Measurements from ENCODE around the gene USP11.

USP11 gene

GRCh38 chrX:47242321-47242720 lies 9.5 kb downstream of the USP11 start:
- no peak overlapping the region for H3K4me3 ChIP-seq (replicated peaks in 1 of 2; ENCODE audit: low read depth in 2 of 2, low read length in 2 of 2)
- DNase-seq (ENCODE audit: low read depth in 2 of 2), result no peak
- TF ChIP-seq CTCF (IDR thresholded peaks at IDR 0.05; ENCODE audit: low read depth, low read length), result no peak

DNA sequence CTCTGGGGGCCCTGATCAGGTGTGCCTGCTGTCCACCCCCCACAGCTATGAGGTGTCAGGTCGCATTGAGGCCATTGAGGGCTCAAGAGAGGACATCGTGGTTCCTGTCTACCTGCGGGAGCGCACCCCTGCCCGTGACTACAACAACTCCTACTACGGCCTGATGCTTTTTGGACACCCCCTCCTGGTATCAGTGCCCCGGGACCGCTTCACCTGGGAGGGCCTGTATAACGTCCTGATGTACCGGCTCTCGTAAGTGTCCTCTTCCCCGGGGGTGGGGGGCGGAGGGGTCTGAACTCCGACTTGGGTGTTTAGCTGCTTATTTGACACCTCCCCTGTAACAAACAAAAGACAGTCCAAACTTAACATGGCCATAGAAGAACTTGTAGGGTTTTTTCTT lies 10.5 kb downstream of the USP11 start:
- H3K4me3 ChIP-seq (replicated peaks in 1 of 2; ENCODE audit: low read depth in 2 of 2, low read length in 2 of 2), result no peak overlapping the region
- DNase-seq (ENCODE audit: low read depth in 2 of 2), result no peak
- TF ChIP-seq CTCF (IDR thresholded peaks at IDR 0.05; ENCODE audit: low read depth, low read length), result no peak

GRCh38 chrX:47244676-47245075 lies 11.9 kb downstream of the USP11 start:
- no peak for DNase-seq (ENCODE audit: low read depth in 2 of 2)
- no peak overlapping the region for H3K4me3 ChIP-seq (replicated peaks in 1 of 2; ENCODE audit: low read depth in 2 of 2, low read length in 2 of 2)
- no peak for TF ChIP-seq CTCF (IDR thresholded peaks at IDR 0.05; ENCODE audit: low read depth, low read length)

DNA sequence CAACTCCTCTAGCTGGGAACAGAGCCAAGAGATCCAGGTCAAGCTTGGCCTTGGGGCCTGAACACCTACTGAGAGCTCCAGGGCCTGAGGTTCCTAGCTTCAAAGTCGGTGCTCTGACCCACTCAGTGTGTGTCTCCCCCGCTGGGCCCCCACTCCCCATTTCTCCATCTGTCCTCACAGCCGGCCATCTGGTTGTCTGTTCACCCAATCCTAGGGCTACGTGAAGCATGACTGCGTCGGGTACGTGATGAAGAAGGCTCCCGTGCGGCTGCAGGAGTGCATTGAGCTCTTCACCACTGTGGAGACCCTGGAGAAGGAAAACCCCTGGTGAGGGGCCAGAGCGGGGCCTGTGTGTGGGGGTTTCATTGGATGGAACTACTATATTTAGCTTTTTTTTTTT lies 12.3 kb downstream of the USP11 start:
- H3K4me3 ChIP-seq (replicated peaks in 1 of 2; ENCODE audit: low read depth in 2 of 2, low read length in 2 of 2), result no peak overlapping the region
- no peak for TF ChIP-seq CTCF (IDR thresholded peaks at IDR 0.05; ENCODE audit: low read depth, low read length)
- DNase-seq (ENCODE audit: low read depth in 2 of 2), result no peak

DNA sequence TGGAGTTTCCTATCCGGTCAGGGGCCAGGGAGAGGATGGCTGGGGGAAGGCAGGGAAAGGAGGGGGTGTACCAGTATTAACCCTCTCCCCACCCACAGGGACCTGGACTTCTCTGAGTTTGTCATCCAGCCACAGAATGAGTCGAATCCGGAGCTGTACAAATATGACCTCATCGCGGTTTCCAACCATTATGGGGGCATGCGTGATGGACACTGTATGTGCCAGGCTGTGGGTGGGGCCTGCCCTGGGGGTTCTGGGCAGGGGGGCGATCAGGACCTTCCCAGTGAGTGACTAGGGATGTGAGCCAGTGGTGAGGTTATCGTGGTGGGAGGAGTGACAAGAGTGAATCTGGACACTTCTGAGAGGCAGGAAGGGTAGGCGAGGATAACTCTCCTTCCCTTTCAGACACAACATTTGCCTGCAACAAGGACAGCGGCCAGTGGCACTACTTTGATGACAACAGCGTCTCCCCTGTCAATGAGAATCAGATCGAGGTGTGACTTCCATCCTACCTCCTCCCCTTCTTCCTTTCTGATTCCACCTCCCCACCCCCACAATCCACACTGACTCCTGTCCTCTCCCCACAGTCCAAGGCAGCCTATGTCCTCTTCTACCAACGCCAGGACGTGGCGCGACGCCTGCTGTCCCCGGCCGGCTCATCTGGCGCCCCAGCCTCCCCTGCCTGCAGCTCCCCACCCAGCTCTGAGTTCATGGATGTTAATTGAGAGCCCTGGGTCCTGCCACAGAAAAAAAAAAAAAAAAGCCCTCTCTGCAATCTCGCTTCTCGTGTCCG lies 14.6 kb downstream of the USP11 start:
- H3K4me3 ChIP-seq (replicated peaks in 1 of 2; ENCODE audit: low read depth in 2 of 2, low read length in 2 of 2), result no peak overlapping the region
- TF ChIP-seq CTCF (IDR thresholded peaks at IDR 0.05; ENCODE audit: low read depth, low read length), result no peak
- peak in 1 of 2 donors; percentile 39 for DNase-seq (ENCODE audit: low read depth in 2 of 2)

DNA sequence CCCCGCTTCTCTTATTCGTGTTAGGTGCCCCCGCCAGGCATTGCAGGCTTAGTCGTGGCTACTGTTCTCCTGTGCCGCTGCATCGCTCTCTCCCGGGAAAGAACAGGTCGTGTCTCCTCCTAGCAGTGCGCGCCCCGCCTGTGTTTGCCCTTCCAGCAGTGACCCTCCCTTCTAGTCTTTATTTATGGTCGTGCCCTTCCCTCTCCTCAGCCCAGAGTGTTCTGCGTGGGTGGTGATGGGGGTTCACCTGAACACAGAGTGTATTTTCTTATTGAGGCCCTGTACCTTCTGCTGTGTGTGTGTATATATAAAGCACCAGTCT lies 15.2 kb downstream of the USP11 start:
- TF ChIP-seq CTCF (IDR thresholded peaks at IDR 0.05; ENCODE audit: low read depth, low read length), result no peak
- H3K4me3 ChIP-seq (replicated peaks in 1 of 2; ENCODE audit: low read depth in 2 of 2, low read length in 2 of 2), result no peak overlapping the region
- no peak for DNase-seq (ENCODE audit: low read depth in 2 of 2)

- H3K4me3 ChIP-seq (replicated peaks in 1 of 2; ENCODE audit: low read depth in 2 of 2, low read length in 2 of 2), result no peak overlapping the region
- no peak for DNase-seq (ENCODE audit: low read depth in 2 of 2)
- TF ChIP-seq CTCF (IDR thresholded peaks at IDR 0.05; ENCODE audit: low read depth, low read length), result no peak
Measured at GRCh38 chrX:47248576-47248975, 15.8 kb downstream of the USP11 start.
